Activated CD8-positive, alpha-beta memory T cell treated with anti-CD3 and anti-CD28 coated beads for 36 hours (primary cell): ENCODE results near the gene BRD3OS. TPM values are rescaled to one million over a fixed set of nuclear protein-coding genes. Genes with fewer than 3 reads are reported as not detected.

ENCODE experiments used
- CTCF ChIA-PET: fragments of 350-600 bp; sonication (Branson Sonifier 250); formaldehyde crosslinking; loops from one replicate; lab custom pipeline; 2021; ENCODE audit warnings: antibody characterized with exemption; lab: Charles Lee
- POLR2A ChIA-PET: fragments of 350-600 bp; sonication (Branson Sonifier 250); formaldehyde crosslinking; loops from one replicate; lab custom pipeline; 2021; ENCODE audit warnings: antibody characterized with exemption; lab: Charles Lee
- total RNA-seq, 2 experiments: library from RNA; stranded (reverse); gene quantifications; one replicate each; pipeline ENCODE4 v1.2.3, GENCODE V29; 2021

BRD3OS gene
- total RNA-seq, 2 experiments from 2014 or later, result 16.4 to 16.7 TPM

DNA sequence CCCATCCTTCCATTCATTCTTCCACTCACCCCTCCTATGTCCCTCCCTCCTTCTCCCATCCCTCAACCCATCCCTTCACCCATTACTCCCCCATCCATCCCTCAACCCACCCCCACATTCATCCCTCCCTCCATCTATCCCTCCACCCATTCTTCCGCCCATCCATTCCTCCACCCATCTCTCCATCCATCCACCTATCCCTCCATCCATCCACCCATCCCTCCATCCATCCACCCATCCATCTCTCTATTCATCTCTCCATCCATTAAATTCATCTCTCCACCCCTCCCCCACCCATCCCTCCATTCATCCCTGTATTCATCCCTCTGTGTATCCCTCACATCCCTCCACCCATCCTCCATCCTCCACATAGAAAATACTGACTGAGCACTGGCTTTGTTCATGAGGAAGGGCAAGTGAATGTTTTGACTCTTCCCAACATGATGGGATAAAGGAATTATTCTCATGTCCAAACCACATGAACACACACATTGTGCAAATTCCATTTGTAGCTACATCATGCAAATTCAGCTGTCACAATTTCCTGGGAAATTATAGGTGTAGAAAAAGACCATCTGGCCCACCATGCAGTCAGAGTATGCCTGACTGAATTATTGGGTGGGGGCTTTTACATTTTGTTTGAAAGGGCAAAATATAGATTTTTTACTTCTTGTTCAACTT lies 26.2 kb upstream of the BRD3OS start:
- ChIA-PET POLR2A (no interaction called here), CTCF (interaction anchor here (1.3 kb wide), 1 partner anchor 218 kb away, joined by 5 read pairs; no protein-coding TSS in a partner anchor)

DNA sequence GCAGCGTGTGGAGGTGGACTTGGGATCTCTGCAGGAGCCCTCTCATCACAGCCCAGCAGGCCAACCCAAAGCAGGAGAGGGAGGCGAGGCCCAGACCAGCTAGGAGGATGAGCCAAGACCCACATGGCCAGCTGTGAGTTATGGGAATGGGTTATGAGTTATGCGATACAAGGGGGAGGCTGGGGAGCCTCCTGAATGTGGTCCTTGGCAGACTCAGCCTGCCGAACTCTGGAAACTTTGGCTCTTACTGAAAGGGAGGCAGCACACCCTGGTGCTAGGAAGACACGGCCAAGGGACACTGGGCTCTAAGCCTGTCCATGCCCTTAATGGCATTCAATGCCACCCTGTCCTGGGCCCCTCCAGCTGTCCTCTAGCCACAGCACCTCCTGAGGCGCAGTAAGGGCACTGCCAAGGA lies 25.4 kb upstream of the BRD3OS start:
- ChIA-PET CTCF (interaction anchor here (1.3 kb wide), 1 partner anchor 218 kb away, joined by 5 read pairs; no protein-coding TSS in a partner anchor), POLR2A (no interaction called here)

DNA sequence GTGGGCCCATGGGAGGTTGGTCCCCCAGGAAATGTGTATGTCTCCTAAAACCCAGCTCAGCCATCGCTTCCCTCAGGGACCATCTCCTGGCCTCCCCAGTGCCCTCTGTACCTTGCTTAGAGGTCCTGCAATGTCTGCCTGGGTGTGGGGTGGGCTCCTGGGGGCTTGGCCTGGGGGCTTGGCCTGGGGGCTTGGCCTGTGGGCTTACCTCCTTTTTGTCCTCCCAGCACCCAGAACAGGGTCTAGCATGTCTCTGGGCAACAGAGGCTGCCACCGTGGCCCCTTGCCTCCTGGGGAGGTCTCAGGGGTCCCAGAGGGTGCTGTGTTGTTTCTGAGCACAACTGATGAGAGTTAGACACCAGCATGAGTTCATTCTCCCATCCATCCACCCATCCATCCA lies 22.5 kb upstream of the BRD3OS start:
- ChIA-PET CTCF (interaction anchor here (1.1 kb wide), 1 partner anchor 8 kb away, joined by 4 read pairs; no protein-coding TSS in a partner anchor), POLR2A (no interaction called here)

DNA sequence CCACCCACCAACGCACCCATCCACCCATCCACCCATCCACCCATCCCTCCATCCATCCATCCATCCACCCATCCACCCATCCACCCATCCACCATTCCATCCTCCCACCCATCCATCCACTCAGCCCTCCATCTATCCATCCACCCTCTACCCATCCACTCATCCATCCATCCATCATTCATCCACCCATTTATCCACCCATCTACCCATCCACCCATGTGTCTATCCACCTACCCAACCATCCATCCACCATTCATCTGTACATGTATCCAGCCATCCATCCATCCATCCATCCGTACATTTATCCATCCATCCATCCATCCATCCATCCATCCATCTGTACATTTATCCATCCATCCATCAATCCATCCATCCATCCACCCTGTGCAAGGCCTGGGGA lies 22.0 kb upstream of the BRD3OS start:
- ChIA-PET CTCF (interaction anchor here (1.1 kb wide), 1 partner anchor 9 kb away, joined by 4 read pairs; no protein-coding TSS in a partner anchor), POLR2A (no interaction called here)

DNA sequence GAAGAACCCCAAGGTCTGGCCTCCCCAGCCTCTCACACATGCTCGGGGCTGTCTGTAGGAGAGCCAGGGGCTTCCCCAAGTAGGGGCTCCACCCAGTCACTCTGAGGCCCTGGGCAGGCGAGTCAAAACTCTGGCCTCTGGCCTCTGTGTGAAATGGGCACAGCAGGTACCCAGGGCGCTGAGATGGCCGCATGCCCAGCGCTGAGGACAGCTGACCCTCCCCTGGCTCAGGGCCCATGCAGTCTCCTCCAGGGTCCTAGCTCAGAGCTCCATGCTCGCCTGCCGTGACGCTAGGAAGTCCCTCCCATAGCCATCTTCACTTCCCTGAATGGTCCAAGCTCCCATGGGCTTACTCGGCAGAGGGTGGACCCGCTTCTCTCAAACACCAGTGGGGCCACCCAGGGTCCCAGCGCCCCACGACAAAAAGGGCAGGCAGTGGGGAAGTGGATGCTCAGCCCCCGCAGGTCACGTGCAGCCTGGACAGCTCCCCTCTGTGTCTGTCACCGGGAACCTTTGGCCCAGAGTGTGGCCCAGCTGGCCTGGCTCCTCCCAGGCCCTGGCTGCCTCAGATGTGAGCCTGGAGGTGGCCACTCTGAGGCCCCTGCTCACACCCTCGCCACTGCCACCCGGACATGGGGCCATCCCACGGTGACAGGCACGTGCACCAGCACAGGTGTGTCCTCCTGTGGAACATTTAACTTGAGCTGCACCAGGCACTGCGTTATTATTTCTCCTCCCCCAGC lies 21.0 kb upstream of the BRD3OS start:
- ChIA-PET POLR2A (no interaction called here), CTCF (interaction anchor here (0.5 to 1.9 kb wide), 3 partner anchors 10 to 949 kb away, joined by 3 to 9 read pairs (median 3); no protein-coding TSS in a partner anchor)

DNA sequence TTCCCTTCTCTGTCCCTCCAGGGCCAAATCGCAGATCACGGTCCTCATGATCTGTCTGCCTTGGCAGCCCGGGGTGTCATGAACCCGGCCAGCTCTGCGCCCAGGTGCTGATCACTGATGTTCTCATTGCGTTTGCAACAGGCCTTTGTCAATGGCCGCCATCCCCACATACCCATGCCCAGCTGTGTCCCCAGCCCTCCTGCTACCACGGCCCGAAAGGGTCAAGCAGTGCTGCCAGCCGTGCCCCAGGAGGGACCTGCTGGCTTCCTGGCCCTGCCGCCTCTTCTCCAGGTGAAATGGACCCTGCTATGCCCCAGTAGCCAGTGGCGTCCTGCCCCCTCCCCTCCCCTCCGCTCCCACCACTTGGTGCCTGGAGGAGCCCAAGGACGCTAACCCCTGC lies 20.4 kb upstream of the BRD3OS start:
- POLR2A ChIA-PET, result no interaction called here

DNA sequence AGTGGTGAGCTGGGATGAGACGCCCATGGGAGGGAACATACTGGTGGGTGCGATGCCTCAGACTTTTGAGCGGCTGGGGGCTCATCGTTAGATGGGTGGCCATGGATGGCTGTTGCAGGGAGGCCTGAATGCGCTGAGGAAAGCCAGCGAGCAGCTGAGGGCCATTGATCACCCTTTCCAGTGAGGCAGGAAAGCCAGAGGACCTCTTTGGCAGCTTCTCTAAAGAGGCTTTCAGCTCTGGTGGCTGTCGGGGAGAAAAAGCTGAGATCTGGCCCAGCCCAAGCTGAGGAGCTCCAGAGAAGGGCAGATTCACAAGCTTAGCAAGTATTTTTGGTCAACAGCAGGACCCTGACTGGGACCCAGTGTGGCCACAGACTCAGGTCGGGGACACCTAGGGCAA lies 19.9 kb upstream of the BRD3OS start:
- CTCF ChIA-PET, result interaction anchor here (1.2 to 1.9 kb wide), 2 partner anchors 11 to 209 kb away, joined by 3 to 9 read pairs; no protein-coding TSS in a partner anchor
- POLR2A ChIA-PET, result no interaction called here

More for the DNA sequence above, 20.4 kb upstream of the BRD3OS start:
- CTCF ChIA-PET, result interaction anchor here (0.5 to 1.9 kb wide), 3 partner anchors 10 to 948 kb away, joined by 3 to 9 read pairs (median 3); no protein-coding TSS in a partner anchor

DNA sequence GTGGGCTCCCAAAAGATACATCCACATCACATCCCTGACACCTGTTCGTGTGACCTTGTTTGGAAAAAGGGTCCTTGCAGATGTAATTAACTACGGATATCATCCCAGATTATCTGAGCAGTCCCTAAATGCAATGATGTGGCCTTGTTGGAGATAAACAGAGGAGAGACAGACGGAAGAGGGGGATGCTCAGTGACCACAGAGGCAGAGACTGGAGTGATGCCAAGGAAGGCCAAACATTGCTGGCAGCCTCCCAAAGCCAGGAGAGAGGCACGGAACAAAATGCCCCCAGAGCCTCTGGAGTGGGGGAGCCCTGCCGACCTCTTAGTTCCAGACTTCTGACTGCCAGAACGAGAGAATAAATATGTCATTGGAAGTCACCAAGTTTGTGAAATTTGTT lies 18.1 kb upstream of the BRD3OS start:
- ChIA-PET POLR2A (no interaction called here), CTCF (interaction anchor here (2.6 kb wide), 1 partner anchor 12 kb away, joined by 7 read pairs; no protein-coding TSS in a partner anchor)

DNA sequence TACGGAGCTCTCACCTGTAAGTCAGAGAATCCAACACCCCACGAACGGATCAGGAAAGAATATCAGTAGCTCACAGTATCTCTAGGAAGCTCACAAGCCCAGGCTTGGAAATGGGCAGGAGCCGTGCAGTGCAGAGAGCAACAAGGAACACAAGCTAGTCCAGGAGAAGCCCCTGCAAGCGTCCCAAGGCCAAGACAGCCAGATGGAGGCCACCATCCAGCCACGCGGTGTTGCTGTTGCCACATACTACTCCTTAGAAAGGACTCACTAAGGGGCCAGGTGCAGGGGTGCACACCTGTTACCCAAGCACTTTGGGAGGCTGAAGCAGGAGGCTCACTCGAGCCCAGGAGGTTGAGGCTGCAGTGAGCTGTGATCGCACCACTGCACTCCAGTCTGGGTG lies 17.7 kb upstream of the BRD3OS start:
- ChIA-PET CTCF (interaction anchor here (2.6 kb wide), 1 partner anchor 13 kb away, joined by 7 read pairs; no protein-coding TSS in a partner anchor), POLR2A (no interaction called here)

DNA sequence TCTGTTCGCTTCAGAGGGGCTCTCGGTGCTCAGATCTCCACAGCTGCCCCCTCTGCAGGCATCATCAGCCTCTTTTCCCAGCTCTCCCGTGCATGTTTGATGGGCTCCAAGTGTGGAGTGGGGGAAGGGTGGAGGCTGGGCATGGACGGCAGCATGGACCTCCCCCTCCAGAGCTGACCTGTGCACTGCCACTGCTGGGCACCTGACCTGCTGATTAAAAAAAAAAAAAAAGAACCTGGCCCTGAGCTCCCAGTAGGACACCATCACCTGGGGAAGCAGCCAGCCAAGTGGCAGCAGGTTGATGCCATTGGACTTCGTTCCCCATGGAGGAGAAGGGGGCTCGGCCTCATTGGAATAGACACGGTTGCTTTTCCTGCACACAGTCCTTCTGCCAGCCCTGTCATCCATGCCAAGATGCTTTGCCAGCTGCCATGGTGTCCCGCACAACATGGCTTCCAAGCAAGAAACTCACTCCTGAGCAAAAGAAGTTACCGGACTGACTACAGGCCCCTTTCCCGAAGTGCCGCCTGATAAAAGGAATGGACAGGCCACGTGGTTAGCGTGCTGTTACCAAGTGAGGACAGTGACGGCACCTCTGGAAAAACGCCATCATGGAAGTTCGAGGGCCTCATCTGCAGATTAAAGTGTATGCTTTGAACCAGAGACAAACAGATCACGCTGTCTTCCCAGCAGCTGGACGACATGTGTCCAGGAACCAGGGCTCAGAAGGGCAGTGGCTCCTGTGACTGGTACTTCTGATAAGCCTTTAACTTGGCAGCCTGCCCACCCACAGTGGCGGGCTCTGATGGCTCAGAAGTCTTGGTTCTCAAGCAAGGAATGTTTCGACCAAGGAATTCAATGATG lies 14.7 kb upstream of the BRD3OS start:
- CTCF ChIA-PET, result no interaction called here
- POLR2A ChIA-PET, result interaction anchor here (0.6 kb wide), 1 partner anchor 476 kb away, joined by 5 read pairs; the partner anchor contains the start of gene ADAMTSL2

DNA sequence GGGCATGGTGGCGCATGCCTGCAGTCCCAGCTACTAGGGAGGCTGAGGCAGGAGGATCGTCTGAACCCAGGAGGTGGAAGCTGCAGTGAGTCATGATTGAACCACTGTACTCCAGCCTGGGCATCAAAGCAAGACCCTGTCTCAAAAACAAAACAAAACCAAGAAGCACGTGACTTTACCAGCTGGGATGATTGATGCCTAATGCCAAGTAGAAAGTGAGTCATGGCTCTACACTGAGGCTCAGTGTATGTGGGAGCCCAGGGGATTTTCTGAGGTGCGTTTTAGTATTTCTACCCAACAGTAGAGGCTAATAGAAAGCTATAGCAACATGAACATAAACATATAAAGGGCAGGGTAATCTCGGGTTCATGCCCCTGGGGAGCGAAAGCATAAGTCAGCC lies 13.9 kb upstream of the BRD3OS start:
- CTCF ChIA-PET, result no interaction called here
- POLR2A ChIA-PET, result no interaction called here

DNA sequence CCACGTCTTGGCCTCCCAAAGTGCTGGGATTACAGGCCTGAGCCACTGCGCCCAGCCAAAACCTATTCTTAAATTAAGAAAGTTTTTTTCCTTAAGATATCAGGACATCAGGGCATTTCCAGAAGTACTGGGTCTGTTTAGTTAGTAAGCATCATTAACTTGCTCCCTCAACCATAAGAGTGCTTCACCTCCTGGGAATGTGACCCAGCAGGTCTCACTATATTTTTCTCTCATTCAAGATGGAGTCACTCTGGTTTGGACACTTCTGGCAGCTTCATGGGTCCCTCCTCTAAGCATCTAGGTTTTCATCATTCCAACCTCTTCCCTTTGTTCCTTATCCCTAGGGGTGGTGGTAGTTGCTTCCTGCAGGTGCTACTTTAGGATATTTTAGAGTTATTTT lies 10.3 kb upstream of the BRD3OS start:
- ChIA-PET CTCF (no interaction called here), POLR2A (no interaction called here)

DNA sequence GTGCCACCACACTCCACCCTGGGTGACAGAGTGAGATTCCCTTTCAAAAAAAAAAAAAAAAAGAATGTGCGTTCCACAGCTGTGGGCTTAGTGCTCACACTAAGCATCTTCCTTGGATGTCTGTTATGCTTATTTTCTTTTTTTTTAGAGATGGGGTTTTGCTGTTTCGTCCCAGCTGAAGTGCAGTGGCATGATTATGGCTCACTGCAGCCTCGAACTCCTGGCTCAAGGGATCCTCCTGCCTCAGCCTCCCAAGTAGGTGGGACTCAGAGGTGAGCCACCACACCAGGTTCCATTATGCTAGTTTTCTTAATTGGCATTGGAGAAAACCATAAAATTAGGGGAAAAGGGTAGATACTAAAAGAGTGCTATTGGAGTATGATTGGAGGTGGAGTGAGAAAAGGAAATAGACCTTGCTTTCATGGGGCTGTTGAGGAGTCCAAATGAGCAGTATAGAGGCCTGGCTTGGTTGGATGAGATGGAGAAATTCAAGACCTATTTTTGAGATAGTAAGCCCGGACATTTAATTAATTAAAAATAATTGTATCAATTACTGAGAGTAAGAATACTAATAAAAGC lies 978 bp upstream of the BRD3OS start:
- POLR2A ChIA-PET, result interaction anchor here (1.9 kb wide), 1 partner anchor 112 kb away, joined by 5 read pairs; the partner anchor contains the start of gene WDR5
- CTCF ChIA-PET, result interaction anchor here (1.6 kb wide), 1 partner anchor 30 kb away, joined by 6 read pairs; no protein-coding TSS in a partner anchor

DNA sequence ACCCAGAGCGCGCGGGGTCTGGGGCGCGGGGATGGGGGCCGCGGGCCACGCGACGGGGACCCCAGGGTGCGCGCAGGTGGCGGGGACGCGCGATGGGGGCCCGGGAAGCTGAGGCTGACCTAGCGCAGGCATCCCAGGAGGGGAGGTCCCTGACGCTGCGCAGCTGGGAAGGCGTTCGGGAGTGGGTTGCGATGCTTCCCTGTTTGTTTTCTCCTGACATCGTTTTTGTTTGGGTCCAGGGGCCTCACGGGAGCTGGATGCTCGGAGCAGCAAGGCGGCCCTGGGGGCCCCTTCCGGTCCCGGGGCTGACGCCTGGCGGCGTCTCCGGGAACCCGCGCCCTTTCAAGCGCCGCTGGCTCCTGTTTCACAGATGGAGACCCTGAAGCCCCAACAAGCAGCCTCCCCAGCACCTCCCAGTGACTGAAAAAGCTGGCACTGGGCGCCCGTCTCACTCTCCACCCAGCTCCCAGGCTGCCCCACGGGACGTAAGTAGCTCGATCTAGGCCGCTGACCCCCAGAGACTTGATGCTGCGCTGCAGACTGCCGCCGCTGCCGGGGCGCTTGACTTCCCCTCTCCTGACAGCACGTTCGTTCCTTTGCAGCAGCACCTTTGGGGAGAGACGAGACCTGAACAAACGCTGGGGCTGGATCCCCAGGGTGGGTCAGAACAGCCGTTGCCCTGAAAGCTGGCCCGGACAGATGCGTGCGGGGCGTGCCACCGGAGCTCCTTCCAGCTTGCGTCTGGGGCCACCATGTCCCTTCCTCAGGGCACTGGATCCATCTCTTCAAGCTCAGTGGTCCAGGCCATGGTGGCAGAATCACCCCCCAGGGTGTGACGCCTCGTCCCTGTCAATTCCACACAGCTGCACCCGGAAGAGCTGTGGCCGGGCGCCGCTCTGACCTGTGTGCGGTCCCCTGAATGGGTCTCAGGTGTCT lies 593 bp downstream of the BRD3OS start:
- CTCF ChIA-PET, result interaction anchor here (0.9 to 1.3 kb wide), 2 partner anchors 35 to 39 kb away, joined by 3 to 4 read pairs; no protein-coding TSS in a partner anchor

DNA sequence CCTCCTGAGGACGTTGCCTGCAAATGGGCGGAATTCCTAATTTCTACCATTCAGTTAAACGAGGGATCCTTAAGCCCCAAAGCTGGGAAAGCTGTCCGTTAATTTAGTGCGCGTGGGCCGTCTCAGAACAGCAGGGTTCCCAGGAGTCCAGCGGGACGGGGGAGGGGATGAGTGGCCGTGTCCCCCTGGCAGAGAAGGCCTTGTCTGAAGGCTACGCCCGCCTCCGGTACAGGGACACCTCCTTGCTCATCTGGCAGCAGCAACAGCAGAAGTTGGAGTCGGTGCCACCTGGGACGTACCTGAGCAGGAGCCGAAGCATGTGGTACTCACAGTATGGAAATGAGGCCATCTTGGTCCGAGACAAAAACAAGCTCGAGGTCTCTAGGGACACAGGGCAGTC lies 1.3 kb downstream of the BRD3OS start:
- ChIA-PET POLR2A (interaction anchor here (1.9 kb wide), 1 partner anchor 109 kb away, joined by 5 read pairs; the partner anchor contains the start of gene WDR5), CTCF (interaction anchor here (1.3 to 1.6 kb wide), 2 partner anchors 33 to 35 kb away, joined by 4 to 8 read pairs; no protein-coding TSS in a partner anchor)

More for the DNA sequence above, 593 bp downstream of the BRD3OS start:
- POLR2A ChIA-PET, result interaction anchor here (1.0 to 1.9 kb wide), 2 partner anchors 40 to 110 kb away, joined by 5 to 7 read pairs; partner anchors contain the start of gene WDR5

DNA sequence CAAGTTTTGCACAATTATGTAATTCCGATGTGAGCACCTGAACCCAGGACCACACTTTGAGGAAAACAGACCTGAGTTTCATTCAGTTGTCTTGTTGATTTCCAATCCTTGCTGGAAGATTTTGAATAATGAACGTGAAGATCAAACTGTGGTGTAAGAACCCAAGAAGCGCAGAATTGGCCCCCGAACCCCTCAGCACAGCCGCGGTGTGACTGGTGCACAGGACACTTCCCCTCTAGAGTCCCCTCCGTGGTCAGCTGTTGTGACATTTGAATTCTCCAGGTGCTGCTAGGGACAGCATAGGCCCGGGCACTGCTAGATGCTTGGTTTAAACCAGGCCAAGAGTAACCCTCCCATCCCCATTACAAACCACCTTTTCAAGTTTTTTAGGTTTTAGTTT lies 1.7 kb downstream of the BRD3OS start:
- POLR2A ChIA-PET, result no interaction called here
- CTCF ChIA-PET, result interaction anchor here (1.6 kb wide), 1 partner anchor 33 kb away, joined by 8 read pairs; no protein-coding TSS in a partner anchor

DNA sequence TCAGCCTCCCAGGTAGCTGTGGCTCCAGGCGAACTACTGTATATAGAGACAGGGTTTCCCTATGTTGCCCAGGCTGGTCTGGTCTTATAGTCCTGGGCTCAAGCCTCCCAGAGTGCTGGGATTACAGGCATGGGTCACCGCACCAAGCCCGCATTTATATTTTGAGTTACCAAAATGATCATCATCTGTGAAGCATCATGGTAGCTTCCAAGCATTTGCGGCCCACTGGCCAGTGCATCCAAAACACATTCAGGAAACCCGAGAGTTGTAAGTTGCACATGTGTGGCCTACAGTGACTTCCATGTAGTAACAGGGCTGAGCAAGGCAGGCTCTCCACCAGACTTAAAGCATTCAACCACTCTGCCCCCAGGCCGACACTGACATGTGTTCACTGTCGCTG lies 2.3 kb downstream of the BRD3OS start:
- ChIA-PET CTCF (interaction anchor here (1.6 kb wide), 1 partner anchor 33 kb away, joined by 8 read pairs; no protein-coding TSS in a partner anchor), POLR2A (no interaction called here)
